Activated CD8-positive, alpha-beta T cell treated with anti-CD3 and anti-CD28 coated beads, Interleukin-2, amount 10 ng/mL, durations not matched to agents 7 days and 5 days (primary cell): ENCODE data around the gene PRKAA1. TPM values are rescaled to one million over a fixed set of nuclear protein-coding genes. Genes with fewer than 3 reads are reported as not detected.
"Not testable (repeated sequence)": the region's sequence is repeated elsewhere in the genome, so short reads cannot be mapped to it uniquely, and the experiment has no call there.

ENCODE experiments used
- ATAC-seq: fragments of 150-1000 bp; cut with Tn5 transposase; one replicate; pipeline ENCODE4 v1.10.0; 2021; ENCODE audit warnings: moderate library complexity
- CTCF ChIA-PET: fragments of 350-600 bp; sonication (Branson Sonifier 250); formaldehyde crosslinking; loops from one replicate; lab custom pipeline; 2021; ENCODE audit warnings: antibody characterized with exemption; lab: Charles Lee
- POLR2A ChIA-PET: fragments of 350-600 bp; sonication (Branson Sonifier 250); formaldehyde crosslinking; loops from one replicate; lab custom pipeline; 2021; ENCODE audit warnings: antibody characterized with exemption; lab: Charles Lee
- DNase-seq: peaks from one replicate; pipeline ENCODE4 v3.0.0-alpha.2; 2020
- H3K27ac Mint-ChIP-seq: one replicate; pipeline ENCODE4 v1.8.0; 2021; ENCODE audit warnings: mild to moderate bottlenecking, mixed read lengths
- H3K27me3 Mint-ChIP-seq: one replicate; pipeline ENCODE4 v1.8.0; 2021; ENCODE audit warnings: low read depth, mixed read lengths
- H3K36me3 Mint-ChIP-seq: one replicate; pipeline ENCODE4 v1.8.0; 2021; ENCODE audit warnings: low read depth, mixed read lengths
- H3K4me1 Mint-ChIP-seq: one replicate; pipeline ENCODE4 v1.8.0; 2021; ENCODE audit warnings: low read depth, mixed read lengths
- H3K4me3 Mint-ChIP-seq: one replicate; pipeline ENCODE4 v1.8.0; 2021; ENCODE audit warnings: mild to moderate bottlenecking, mixed read lengths
- H3K9me3 Mint-ChIP-seq: one replicate; pipeline ENCODE4 v1.8.0; 2022; ENCODE audit warnings: mixed read lengths; ENCODE audit not compliant: insufficient read depth
- total RNA-seq, 2 experiments: library from RNA; stranded (reverse); gene quantifications; one replicate each; pipeline ENCODE4 v1.2.3, GENCODE V29; 2021

Gene PRKAA1
- total RNA-seq, 2 experiments from 2014 or later: 70.8 to 72.3 TPM

GRCh38 chr5:40743771-40744170, 54.4 kb downstream of the PRKAA1 start:
- H3K4me1 Mint-ChIP-seq: no peaks in the 10 kb centered on the region
- no peaks in the 10 kb centered on the region for H3K9me3 Mint-ChIP-seq
- ATAC-seq (no peak), DNase-seq (no peak)
- peaks cover 51% of the 10 kb centered on the region for H3K36me3 Mint-ChIP-seq
- H3K27ac Mint-ChIP-seq: no peak overlapping the region
- CTCF ChIA-PET: interaction anchor here (0.6 kb wide), 1 partner anchor 240 kb away, joined by 3 read pairs; no protein-coding TSS in a partner anchor
- H3K27me3 Mint-ChIP-seq: no peaks in the 10 kb centered on the region
- POLR2A ChIA-PET: no interaction called here
- no peak overlapping the region for H3K4me3 Mint-ChIP-seq

GRCh38 chr5:40738502-40738901, 59.7 kb downstream of the PRKAA1 start:
- POLR2A ChIA-PET: interaction anchor here (0.7 kb wide), 1 partner anchor 70 kb away, joined by 3 read pairs; no protein-coding TSS in a partner anchor
- H3K4me3 Mint-ChIP-seq: no peak overlapping the region
- DNase-seq: no peak
- no peak overlapping the region for H3K27ac Mint-ChIP-seq
- peaks cover 23% of the 10 kb centered on the region for H3K4me1 Mint-ChIP-seq
- CTCF ChIA-PET: interaction anchor here (1.1 to 1.2 kb wide), 2 partner anchors 166 to 790 kb away, joined by 3 read pairs; no protein-coding TSS in a partner anchor
- no peaks in the 10 kb centered on the region for H3K27me3 Mint-ChIP-seq
- no peaks in the 10 kb centered on the region for H3K9me3 Mint-ChIP-seq
- ATAC-seq: no peak
- H3K36me3 Mint-ChIP-seq: peaks cover 32% of the 10 kb centered on the region

GRCh38 chr5:40736103-40736875, 61.9 kb downstream of the PRKAA1 start:
- DNase-seq (no peak), ATAC-seq (peak; percentile 72)
- H3K36me3 Mint-ChIP-seq: peaks cover 20% of the 10 kb centered on the region
- H3K4me3 Mint-ChIP-seq: no peak overlapping the region
- H3K9me3 Mint-ChIP-seq: no peaks in the 10 kb centered on the region
- ChIA-PET POLR2A (no interaction called here), CTCF (interaction anchor here (1.3 to 2.9 kb wide), 5 partner anchors 23 to 789 kb away, joined by 3 to 14 read pairs (median 7); no protein-coding TSS in a partner anchor)
- no peak overlapping the region for H3K27ac Mint-ChIP-seq
- no peaks in the 10 kb centered on the region for H3K27me3 Mint-ChIP-seq
- H3K4me1 Mint-ChIP-seq: peaks cover 26% of the 10 kb centered on the region

GRCh38 chr5:40735609-40736008, 62.6 kb downstream of the PRKAA1 start:
- CTCF ChIA-PET: interaction anchor here (1.3 to 2.9 kb wide), 6 partner anchors 22 to 788 kb away, joined by 3 to 14 read pairs (median 6); no protein-coding TSS in a partner anchor
- ATAC-seq: no peak
- Mint-ChIP-seq H3K4me1 (peaks cover 26% of the 10 kb centered on the region), H3K36me3 (peaks cover 13% of the 10 kb centered on the region), H3K27ac (peak overlapping the region; percentile 1), H3K4me3 (no peak overlapping the region), H3K9me3 (no peaks in the 10 kb centered on the region), H3K27me3 (no peaks in the 10 kb centered on the region)
- POLR2A ChIA-PET: no interaction called here
- no peak for DNase-seq

- no peak for ATAC-seq
- no peak overlapping the region for H3K4me3 Mint-ChIP-seq
These were observed 63.2 kb downstream of the PRKAA1 start for GRCh38 chr5:40734986-40735385.

GRCh38 chr5:40733879-40734563, 64.2 kb downstream of the PRKAA1 start:
- H3K9me3 Mint-ChIP-seq: no peaks in the 10 kb centered on the region
- H3K4me3 Mint-ChIP-seq: no peak overlapping the region
- peaks cover 28% of the 10 kb centered on the region for H3K4me1 Mint-ChIP-seq
- peaks cover 6% of the 10 kb centered on the region for H3K36me3 Mint-ChIP-seq
- H3K27me3 Mint-ChIP-seq: no peaks in the 10 kb centered on the region
- POLR2A ChIA-PET: interaction anchor here (1.0 to 1.2 kb wide), 2 partner anchors 9 to 14 kb away, joined by 3 read pairs; no protein-coding TSS in a partner anchor
- ATAC-seq (no peak), DNase-seq (no peak)
- CTCF ChIA-PET: interaction anchor here (0.7 to 2.9 kb wide), 13 partner anchors 10 to 1020 kb away, joined by 3 to 12 read pairs (median 3); no protein-coding TSS in a partner anchor
- H3K27ac Mint-ChIP-seq: peak overlapping the region; percentile 19

More at GRCh38 chr5:40734986-40735385, 63.2 kb downstream of the PRKAA1 start:
- no peak for DNase-seq
- no peaks in the 10 kb centered on the region for H3K27me3 Mint-ChIP-seq
- H3K4me1 Mint-ChIP-seq: peaks cover 28% of the 10 kb centered on the region
- peak overlapping the region; percentile 44 for H3K27ac Mint-ChIP-seq
- no peaks in the 10 kb centered on the region for H3K9me3 Mint-ChIP-seq
- H3K36me3 Mint-ChIP-seq: peaks cover 11% of the 10 kb centered on the region
- POLR2A ChIA-PET: no interaction called here
- CTCF ChIA-PET: interaction anchor here (1.3 to 2.9 kb wide), 5 partner anchors 21 to 786 kb away, joined by 5 to 14 read pairs (median 7); no protein-coding TSS in a partner anchor

GRCh38 chr5:40733434-40733833, 64.7 kb downstream of the PRKAA1 start:
- ChIA-PET CTCF (interaction anchor here (0.7 to 2.9 kb wide), 7 partner anchors 9 to 784 kb away, joined by 3 to 12 read pairs (median 3); no protein-coding TSS in a partner anchor), POLR2A (interaction anchor here (1.0 to 1.2 kb wide), 2 partner anchors 9 to 14 kb away, joined by 3 read pairs; no protein-coding TSS in a partner anchor)
- peaks cover 28% of the 10 kb centered on the region for H3K4me1 Mint-ChIP-seq
- H3K27me3 Mint-ChIP-seq: no peaks in the 10 kb centered on the region
- H3K27ac Mint-ChIP-seq: no peak overlapping the region
- no peak for ATAC-seq
- no peaks in the 10 kb centered on the region for H3K9me3 Mint-ChIP-seq
- no peak for DNase-seq
- H3K4me3 Mint-ChIP-seq: no peak overlapping the region
- peaks cover 8% of the 10 kb centered on the region for H3K36me3 Mint-ChIP-seq

GRCh38 chr5:40722497-40722911, 75.7 kb downstream of the PRKAA1 start:
- ATAC-seq, CTCF ChIA-PET, H3K27ac Mint-ChIP-seq, H3K4me1 Mint-ChIP-seq, H3K4me3 Mint-ChIP-seq, H3K27me3 Mint-ChIP-seq, DNase-seq, POLR2A ChIA-PET, H3K9me3 Mint-ChIP-seq: not testable (repeated sequence)
- peaks cover 48% of the 10 kb centered on the region for H3K36me3 Mint-ChIP-seq

- ATAC-seq (no peak), DNase-seq (no peak)
- Mint-ChIP-seq H3K36me3 (peaks cover 58% of the 10 kb centered on the region), H3K4me1 (no peaks in the 10 kb centered on the region), H3K4me3 (no peak overlapping the region), H3K27me3 (no peaks in the 10 kb centered on the region), H3K27ac (no peak overlapping the region), H3K9me3 (peaks cover 4% of the 10 kb centered on the region)
- POLR2A ChIA-PET: no interaction called here
- CTCF ChIA-PET: no interaction called here
These were observed 78.1 kb downstream of the PRKAA1 start for GRCh38 chr5:40720069-40720468.

GRCh38 chr5:40717281-40717680, 80.9 kb downstream of the PRKAA1 start:
- Mint-ChIP-seq H3K4me3 (no peak overlapping the region), H3K27ac (no peak overlapping the region), H3K9me3 (peaks cover 4% of the 10 kb centered on the region), H3K27me3 (no peaks in the 10 kb centered on the region), H3K36me3 (peaks cover 47% of the 10 kb centered on the region), H3K4me1 (no peaks in the 10 kb centered on the region)
- ATAC-seq (no peak), DNase-seq (no peak)
- POLR2A ChIA-PET: no interaction called here
- CTCF ChIA-PET: no interaction called here

GRCh38 chr5:40716590-40716989, 81.6 kb downstream of the PRKAA1 start:
- H3K36me3 Mint-ChIP-seq: peaks cover 42% of the 10 kb centered on the region
- no peak overlapping the region for H3K4me3 Mint-ChIP-seq
- ChIA-PET POLR2A (no interaction called here), CTCF (no interaction called here)
- H3K27ac Mint-ChIP-seq: no peak overlapping the region
- no peaks in the 10 kb centered on the region for H3K4me1 Mint-ChIP-seq
- H3K27me3 Mint-ChIP-seq: no peaks in the 10 kb centered on the region
- ATAC-seq: no peak
- DNase-seq: no peak
- peaks cover 3% of the 10 kb centered on the region for H3K9me3 Mint-ChIP-seq
